HT-29 (cell line): ENCODE measurements around the gene ZNF491. TPM values are rescaled to one million over a fixed set of nuclear protein-coding genes. Genes with fewer than 3 reads are reported as not detected.

ENCODE experiments used
- total RNA-seq: library from RNA; depleted of rRNA; stranded (reverse); fragments of >200 nt; shearing (Covaris generic); gene quantifications from 2 replicates; pipeline ENCODE4 v1.2.3, GENCODE V29; 2014; rRNA removed

The ZNF491 gene
- total RNA-seq, 1 experiment from 2014 or later = not detected

Other genes starting within 250 kb of the ZNF491 start
- gene ELOF1, start 239.3 kb upstream of the ZNF491 start, total RNA-seq = 41.0 and 48.1 TPM in 2 replicates
- 0.83 and 1.4 TPM in 2 replicates for gene ACP5, start 220.9 kb upstream of the ZNF491 start, total RNA-seq
- 1.4 and 2.4 TPM in 2 replicates for gene ZNF627, start 201.0 kb upstream of the ZNF491 start, total RNA-seq
- gene ZNF823, start 59.6 kb upstream of the ZNF491 start, total RNA-seq = 3.6 and 6.1 TPM in 2 replicates
- 1.1 and 3.7 TPM in 2 replicates for gene ZNF441, start 31.5 kb upstream of the ZNF491 start, total RNA-seq
- 9.1 and 12.7 TPM in 2 replicates for gene ZNF440, start 15.8 kb downstream of the ZNF491 start, total RNA-seq
- not detected in 2 replicates for gene ZNF439, start 50.2 kb downstream of the ZNF491 start, total RNA-seq
- gene ZNF69, start 89.3 kb downstream of the ZNF491 start, total RNA-seq = 1.6 and 2.0 TPM in 2 replicates
- 2.1 and 3.1 TPM in 2 replicates for gene ZNF700, start 126.6 kb downstream of the ZNF491 start, total RNA-seq
- gene ZNF763, start 166.5 kb downstream of the ZNF491 start, total RNA-seq = 0.20 and 0.76 TPM in 2 replicates
- gene ZNF433, start 237.2 kb downstream of the ZNF491 start, total RNA-seq = 0.21 and 0.79 TPM in 2 replicates